Measurements from ENCODE around the gene DTD2.
"Not testable (repeated sequence)": the region's sequence is repeated elsewhere in the genome, so short reads cannot be mapped to it uniquely, and the experiment has no call there.

DTD2 gene

GRCh38 chr14:31456841-31457664 lies at the start of gene DTD2:
DTD2 (minus strand) TSS chr14:31457506; CDS start chr14:31457393, 113 bp downstream.
- peak; percentile 89 for DNase-seq

- no peak for DNase-seq
Observed at GRCh38 chr14:31505411-31505810, 48.1 kb upstream of the DTD2 start.

- DNase-seq = no peak
Observed at GRCh38 chr14:31501870-31502269, 44.6 kb upstream of the DTD2 start.

GRCh38 chr14:31492759-31493498 lies 35.6 kb upstream of the DTD2 start:
- DNase-seq = no peak

GRCh38 chr14:31489691-31490090 lies 32.4 kb upstream of the DTD2 start:
- DNase-seq = no peak

GRCh38 chr14:31487886-31488285 lies 30.6 kb upstream of the DTD2 start, which contains the start of gene GPR33:
GPR33 (minus strand) TSS chr14:31488039; CDS start chr14:31483965, 4,074 bp downstream.
- no peak for DNase-seq

GRCh38 chr14:31486764-31487163 lies 29.5 kb upstream of the DTD2 start:
- DNase-seq = no peak

GRCh38 chr14:31484754-31485153 lies 27.4 kb upstream of the DTD2 start:
- no peak for DNase-seq

- DNase-seq = no peak
Observed at GRCh38 chr14:31480156-31480555, 22.9 kb upstream of the DTD2 start.

- no peak for DNase-seq
Observed at GRCh38 chr14:31479027-31479426, 21.7 kb upstream of the DTD2 start.

- no peak for DNase-seq
Observed at GRCh38 chr14:31477248-31477647, 19.9 kb upstream of the DTD2 start.

GRCh38 chr14:31476131-31476866 lies 19.0 kb upstream of the DTD2 start:
- DNase-seq = no peak

- DNase-seq = no peak
Observed at GRCh38 chr14:31466554-31466953, 9.2 kb upstream of the DTD2 start.

- no peak for DNase-seq
Observed at GRCh38 chr14:31465111-31465510, 7.8 kb upstream of the DTD2 start.

GRCh38 chr14:31462450-31462849 lies 5.1 kb upstream of the DTD2 start:
- not testable (repeated sequence) for DNase-seq

GRCh38 chr14:31461545-31461944 lies 4.2 kb upstream of the DTD2 start:
- DNase-seq = no peak

- no peak for DNase-seq
Observed at GRCh38 chr14:31457665-31458659, 656 bp upstream of the DTD2 start.

- no peak for DNase-seq
Observed at GRCh38 chr14:31449971-31450610, 7.2 kb downstream of the DTD2 start.

GRCh38 chr14:31449136-31449535 lies 8.2 kb downstream of the DTD2 start:
- DNase-seq = no peak

- DNase-seq = no peak
Observed at GRCh38 chr14:31445703-31446102, 11.6 kb downstream of the DTD2 start.

GRCh38 chr14:31442284-31442683 lies 15.0 kb downstream of the DTD2 start:
- DNase-seq = no peak

Data from stimulated activated naive CD4-positive, alpha-beta T cell treated with Interleukin-2 at 50 U/mL for 16 hours (primary cell).